ENCODE data around the gene SLC9B2. TPM values are rescaled to one million over a fixed set of nuclear protein-coding genes. Genes with fewer than 3 reads are reported as not detected.

SLC9B2 gene
- polyA plus RNA-seq, 1 donor: 5.8 TPM

GRCh38 chr4:103079621-103080020 is 3.1 kb upstream of the SLC9B2 start:
- no CpG with 5 or more reads among the region's 1 CpG for WGBS (ENCODE audit: insufficient coverage, low lambda C conversion rate)

GRCh38 chr4:103075894-103076746 is 441 bp downstream of the SLC9B2 start:
- H3K9me3 ChIP-seq (ENCODE audit: control insufficient read depth, low read depth, low read length): no peaks in the 10 kb centered on the region
- H3K4me1 ChIP-seq (ENCODE audit: control insufficient read depth, insufficient read depth, low read length): peaks cover 2% of the 10 kb centered on the region
- no peaks in the 10 kb centered on the region for H3K27me3 ChIP-seq (ENCODE audit: control insufficient read depth, insufficient read depth, low read length)
- WGBS (ENCODE audit: insufficient coverage, low lambda C conversion rate): no CpG with 5 or more reads among the region's 82 CpGs
- H3K36me3 ChIP-seq (ENCODE audit: control insufficient read depth, insufficient read depth, low read length): peaks cover 9% of the 10 kb centered on the region
- peak overlapping the region; percentile 57 for H3K4me3 ChIP-seq (ENCODE audit: low read length)
- DNase-seq: peak; percentile 37 to 78
- H3K27ac ChIP-seq (ENCODE audit: low read length): peak overlapping the region; percentile 66

More at GRCh38 chr4:103079621-103080020, 3.1 kb upstream of the SLC9B2 start:
- Histone ChIP-seq H3K4me3 (ENCODE audit: low read length) (no peak overlapping the region), H3K9me3 (ENCODE audit: control insufficient read depth, low read depth, low read length) (no peaks in the 10 kb centered on the region), H3K36me3 (ENCODE audit: control insufficient read depth, insufficient read depth, low read length) (peaks cover 24% of the 10 kb centered on the region), H3K4me1 (ENCODE audit: control insufficient read depth, insufficient read depth, low read length) (peaks cover 2% of the 10 kb centered on the region), H3K27ac (ENCODE audit: low read length) (no peak overlapping the region), H3K27me3 (ENCODE audit: control insufficient read depth, insufficient read depth, low read length) (no peaks in the 10 kb centered on the region)
- no peak for DNase-seq

GRCh38 chr4:103075435-103075893 is 1.1 kb downstream of the SLC9B2 start:
- peak; percentile 32 to 59 for DNase-seq
- peaks cover 2% of the 10 kb centered on the region for H3K4me1 ChIP-seq (ENCODE audit: control insufficient read depth, insufficient read depth, low read length)
- peak overlapping the region; percentile 66 for H3K27ac ChIP-seq (ENCODE audit: low read length)
- H3K36me3 ChIP-seq (ENCODE audit: control insufficient read depth, insufficient read depth, low read length): peaks cover 5% of the 10 kb centered on the region
- H3K9me3 ChIP-seq (ENCODE audit: control insufficient read depth, low read depth, low read length): no peaks in the 10 kb centered on the region
- no peaks in the 10 kb centered on the region for H3K27me3 ChIP-seq (ENCODE audit: control insufficient read depth, insufficient read depth, low read length)
- peak overlapping the region; percentile 57 for H3K4me3 ChIP-seq (ENCODE audit: low read length)
- no CpG with 5 or more reads among the region's 4 CpGs for WGBS (ENCODE audit: insufficient coverage, low lambda C conversion rate)

- no peaks in the 10 kb centered on the region for H3K9me3 ChIP-seq (ENCODE audit: control insufficient read depth, low read depth, low read length)
- H3K4me3 ChIP-seq (ENCODE audit: low read length): no peak overlapping the region
- no peak overlapping the region for H3K27ac ChIP-seq (ENCODE audit: low read length)
- peaks cover 4% of the 10 kb centered on the region for H3K36me3 ChIP-seq (ENCODE audit: control insufficient read depth, insufficient read depth, low read length)
- peaks cover 2% of the 10 kb centered on the region for H3K4me1 ChIP-seq (ENCODE audit: control insufficient read depth, insufficient read depth, low read length)
- DNase-seq: no peak
- WGBS (ENCODE audit: insufficient coverage, low lambda C conversion rate): 80% methylated on average over 1 of the region's 9 CpGs
- no peaks in the 10 kb centered on the region for H3K27me3 ChIP-seq (ENCODE audit: control insufficient read depth, insufficient read depth, low read length)
Observed at GRCh38 chr4:103074744-103075434, 1.7 kb downstream of the SLC9B2 start.

- no peaks in the 10 kb centered on the region for H3K9me3 ChIP-seq (ENCODE audit: control insufficient read depth, low read depth, low read length)
- no peak overlapping the region for H3K27ac ChIP-seq (ENCODE audit: low read length)
- 100% methylated on average over 1 of the region's 2 CpGs for WGBS (ENCODE audit: insufficient coverage, low lambda C conversion rate)
- H3K27me3 ChIP-seq (ENCODE audit: control insufficient read depth, insufficient read depth, low read length): no peaks in the 10 kb centered on the region
- no peaks in the 10 kb centered on the region for H3K36me3 ChIP-seq (ENCODE audit: control insufficient read depth, insufficient read depth, low read length)
- no peak overlapping the region for H3K4me3 ChIP-seq (ENCODE audit: low read length)
- H3K4me1 ChIP-seq (ENCODE audit: control insufficient read depth, insufficient read depth, low read length): peaks cover 2% of the 10 kb centered on the region
- no peak for DNase-seq
Observed at GRCh38 chr4:103073792-103074438, 2.6 kb downstream of the SLC9B2 start.

GRCh38 chr4:103067841-103068547 is 8.6 kb downstream of the SLC9B2 start:
- H3K4me1 ChIP-seq (ENCODE audit: control insufficient read depth, insufficient read depth, low read length): no peaks in the 10 kb centered on the region
- H3K4me3 ChIP-seq (ENCODE audit: low read length): no peak overlapping the region
- DNase-seq: no peak
- WGBS (ENCODE audit: insufficient coverage, low lambda C conversion rate): no CpG with 5 or more reads among the region's 2 CpGs
- H3K9me3 ChIP-seq (ENCODE audit: control insufficient read depth, low read depth, low read length): no peaks in the 10 kb centered on the region
- H3K27ac ChIP-seq (ENCODE audit: low read length): no peak overlapping the region
- H3K36me3 ChIP-seq (ENCODE audit: control insufficient read depth, insufficient read depth, low read length): no peaks in the 10 kb centered on the region
- H3K27me3 ChIP-seq (ENCODE audit: control insufficient read depth, insufficient read depth, low read length): no peaks in the 10 kb centered on the region

GRCh38 chr4:103060453-103061148 is 16.0 kb downstream of the SLC9B2 start:
- H3K27ac ChIP-seq (ENCODE audit: low read length): no peak overlapping the region
- H3K4me1 ChIP-seq (ENCODE audit: control insufficient read depth, insufficient read depth, low read length): no peaks in the 10 kb centered on the region
- DNase-seq: no peak
- H3K36me3 ChIP-seq (ENCODE audit: control insufficient read depth, insufficient read depth, low read length): no peaks in the 10 kb centered on the region
- no peak overlapping the region for H3K4me3 ChIP-seq (ENCODE audit: low read length)
- WGBS (ENCODE audit: insufficient coverage, low lambda C conversion rate): 100% methylated on average over 1 of the region's 2 CpGs
- H3K27me3 ChIP-seq (ENCODE audit: control insufficient read depth, insufficient read depth, low read length): no peaks in the 10 kb centered on the region
- H3K9me3 ChIP-seq (ENCODE audit: control insufficient read depth, low read depth, low read length): no peaks in the 10 kb centered on the region

GRCh38 chr4:103054030-103054429 is 22.5 kb downstream of the SLC9B2 start:
- DNase-seq: no peak
- WGBS (ENCODE audit: insufficient coverage, low lambda C conversion rate): no CpG with 5 or more reads among the region's 3 CpGs

GRCh38 chr4:103052779-103053178 is 23.8 kb downstream of the SLC9B2 start:
- Histone ChIP-seq H3K27ac (ENCODE audit: low read length) (no peak overlapping the region), H3K27me3 (ENCODE audit: control insufficient read depth, insufficient read depth, low read length) (no peaks in the 10 kb centered on the region), H3K4me3 (ENCODE audit: low read length) (no peak overlapping the region), H3K4me1 (ENCODE audit: control insufficient read depth, insufficient read depth, low read length) (no peaks in the 10 kb centered on the region), H3K9me3 (ENCODE audit: control insufficient read depth, low read depth, low read length) (no peaks in the 10 kb centered on the region), H3K36me3 (ENCODE audit: control insufficient read depth, insufficient read depth, low read length) (no peaks in the 10 kb centered on the region)
- no CpG with 5 or more reads among the region's 3 CpGs for WGBS (ENCODE audit: insufficient coverage, low lambda C conversion rate)
- DNase-seq: no peak

More at GRCh38 chr4:103054030-103054429, 22.5 kb downstream of the SLC9B2 start:
- no peak overlapping the region for H3K27ac ChIP-seq (ENCODE audit: low read length)
- H3K36me3 ChIP-seq (ENCODE audit: control insufficient read depth, insufficient read depth, low read length): no peaks in the 10 kb centered on the region
- no peak overlapping the region for H3K4me3 ChIP-seq (ENCODE audit: low read length)
- H3K27me3 ChIP-seq (ENCODE audit: control insufficient read depth, insufficient read depth, low read length): no peaks in the 10 kb centered on the region
- no peaks in the 10 kb centered on the region for H3K9me3 ChIP-seq (ENCODE audit: control insufficient read depth, low read depth, low read length)
- no peaks in the 10 kb centered on the region for H3K4me1 ChIP-seq (ENCODE audit: control insufficient read depth, insufficient read depth, low read length)
